ENCODE data around the gene UTP14A.

GRCh38 chrX:129930941-129931410 is 25.0 kb downstream of the UTP14A start:
- no peak for TF ChIP-seq POLR2A (IDR thresholded peaks at IDR 0.05)
- TF ChIP-seq CTCF (IDR thresholded peaks at IDR 0.05) = no peak
